ENCODE data around the gene TMEM235.

- no peak for TF ChIP-seq POLR2A (IDR thresholded peaks at IDR 0.05)
- no peak for TF ChIP-seq CTCF (IDR thresholded peaks at IDR 0.05)
These were observed 44.9 kb downstream of the TMEM235 start for GRCh38 chr17:78276098-78276887.
